NCI-H1048 (cell line): ENCODE data around the gene MUC22.
"Not testable (repeated sequence)": the region's sequence is repeated elsewhere in the genome, so short reads cannot be mapped to it uniquely, and the experiment has no call there.

Experiments used
- DNase-seq: peaks from one replicate; lab custom pipeline; 2025; lab: John Stamatoyannopoulos, UW

Gene MUC22

DNA sequence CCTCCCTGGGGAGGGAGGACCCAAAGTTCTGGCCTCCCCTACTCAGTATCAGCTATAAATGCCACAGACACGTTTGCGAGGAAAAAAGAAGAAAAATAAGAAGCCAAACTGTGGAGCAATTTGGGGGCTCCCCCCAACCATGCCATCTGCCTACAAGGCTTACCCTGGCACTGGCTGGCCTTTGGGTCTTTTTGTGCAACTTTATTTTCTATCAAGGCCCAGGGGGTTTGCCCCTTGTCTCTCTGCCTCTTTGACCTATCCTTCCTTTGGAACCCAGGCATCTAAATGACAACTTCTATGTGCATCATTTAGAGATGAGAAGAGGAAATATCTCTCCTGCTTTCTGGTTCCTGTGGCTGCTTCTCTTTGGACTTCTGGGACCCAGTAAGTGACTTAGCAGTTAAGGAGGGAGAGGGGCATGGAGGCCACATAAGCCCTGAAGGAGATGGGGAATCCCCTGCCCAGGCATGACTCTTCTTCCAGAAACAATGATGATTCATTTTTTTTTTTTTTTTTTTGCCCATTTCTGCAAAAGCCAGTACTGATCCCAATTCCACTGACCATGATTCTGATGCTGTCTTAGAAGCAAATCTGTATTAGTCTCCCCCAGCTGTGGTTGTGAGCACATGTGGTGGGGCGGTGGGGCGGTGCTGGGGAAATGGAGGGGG, at the start of gene MUC22:
MUC22 (plus strand) TSS at position 82 of the 668 bp plus-strand sequence; CDS start at position 315, 233 bp downstream.
- no peak for DNase-seq

DNA sequence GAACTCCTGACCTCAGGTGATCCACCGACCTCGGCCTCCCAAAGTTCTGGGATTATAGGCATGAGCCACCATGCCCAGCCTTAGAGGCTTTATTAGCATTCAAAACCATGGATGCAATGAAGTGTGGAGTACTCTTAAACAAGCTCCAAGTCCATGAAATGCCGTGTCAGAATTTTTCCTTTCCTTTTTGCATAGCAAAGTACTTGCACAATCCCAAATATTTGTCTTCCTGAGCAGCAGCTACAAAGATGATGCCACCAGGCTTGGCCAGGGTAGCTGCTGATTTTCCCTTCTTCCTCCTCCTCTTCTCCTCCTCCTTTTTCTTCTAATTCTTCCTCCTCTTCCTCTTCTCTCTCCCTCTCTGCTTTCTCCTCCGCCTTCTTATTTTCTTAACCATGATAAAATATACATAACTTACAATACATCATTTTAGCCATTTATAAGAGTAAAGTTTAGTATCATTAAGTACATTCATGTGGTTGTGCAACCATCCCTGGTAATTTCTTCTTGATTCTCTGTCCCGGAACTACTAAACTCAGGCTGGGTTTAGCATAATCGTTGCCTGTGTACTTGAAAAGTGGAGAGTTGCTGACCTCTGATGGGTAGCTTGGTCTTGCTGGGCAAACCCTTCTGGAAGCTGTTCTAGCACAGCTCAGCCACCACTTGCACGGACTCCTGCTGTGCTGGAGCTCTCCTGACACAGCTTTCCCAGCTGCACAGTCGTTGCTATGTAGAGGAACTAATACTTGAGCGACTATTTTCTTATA, 49.2 kb upstream of the MUC22 start:
- no peak for DNase-seq

DNA sequence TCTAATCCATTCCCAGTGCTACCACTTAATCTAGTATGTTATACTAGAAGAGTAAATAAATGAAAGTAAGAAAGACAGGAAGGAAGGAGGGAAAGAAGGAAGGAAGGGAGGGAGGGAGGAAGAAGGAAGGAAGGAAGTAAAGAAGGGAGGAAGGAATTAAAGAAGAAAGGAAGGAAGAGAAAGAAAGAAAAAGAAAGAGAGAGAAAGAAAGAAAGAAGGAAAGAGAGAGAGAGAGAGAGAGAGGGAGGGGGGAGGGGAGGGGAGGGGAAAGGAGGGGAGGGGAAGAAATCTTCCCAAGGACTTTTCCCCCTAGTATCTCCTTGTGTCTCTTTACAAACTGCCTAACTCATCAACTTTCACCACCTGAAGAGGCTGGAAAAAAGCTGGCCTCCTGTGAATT, 47.6 kb upstream of the MUC22 start:
- DNase-seq, result no peak

DNA sequence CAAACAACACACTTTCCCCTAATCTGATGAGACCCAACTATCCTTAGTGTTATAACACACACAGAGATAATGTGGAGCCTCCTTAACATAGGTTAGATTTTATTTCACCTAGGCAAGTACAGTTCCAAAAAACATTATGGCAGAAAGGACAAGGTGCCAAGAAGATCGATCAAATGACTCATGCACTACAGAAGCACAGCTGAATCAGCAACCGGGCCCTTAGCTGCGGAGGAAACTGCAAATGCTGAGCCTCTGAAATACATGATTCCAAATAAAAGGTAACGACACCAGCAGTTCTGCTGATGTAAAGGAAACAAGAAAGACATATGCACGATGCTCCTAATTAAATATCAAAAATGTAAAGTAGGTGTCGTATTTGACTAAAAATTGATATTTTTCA, 46.6 kb upstream of the MUC22 start:
- DNase-seq, result no peak

DNA sequence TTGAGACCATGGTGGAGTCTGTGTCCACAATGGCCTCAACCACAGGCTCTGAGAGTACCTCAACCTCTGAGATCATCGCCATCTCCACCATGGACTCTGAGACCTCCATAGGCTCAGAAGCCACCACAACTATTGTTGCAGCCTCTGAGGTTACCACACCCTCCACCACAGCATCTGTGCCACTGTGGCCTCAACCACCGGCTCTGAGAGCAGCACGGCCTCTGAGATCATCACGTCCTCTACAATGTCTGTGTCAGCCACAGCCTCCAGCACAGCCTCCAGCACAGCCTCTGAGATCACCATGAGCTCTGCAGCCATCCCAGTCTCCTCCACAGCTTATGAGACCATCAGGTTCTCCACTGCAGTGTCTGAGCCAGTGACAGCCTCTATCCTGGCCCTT, 46.2 kb upstream of the MUC22 start:
- DNase-seq, result no peak

DNA sequence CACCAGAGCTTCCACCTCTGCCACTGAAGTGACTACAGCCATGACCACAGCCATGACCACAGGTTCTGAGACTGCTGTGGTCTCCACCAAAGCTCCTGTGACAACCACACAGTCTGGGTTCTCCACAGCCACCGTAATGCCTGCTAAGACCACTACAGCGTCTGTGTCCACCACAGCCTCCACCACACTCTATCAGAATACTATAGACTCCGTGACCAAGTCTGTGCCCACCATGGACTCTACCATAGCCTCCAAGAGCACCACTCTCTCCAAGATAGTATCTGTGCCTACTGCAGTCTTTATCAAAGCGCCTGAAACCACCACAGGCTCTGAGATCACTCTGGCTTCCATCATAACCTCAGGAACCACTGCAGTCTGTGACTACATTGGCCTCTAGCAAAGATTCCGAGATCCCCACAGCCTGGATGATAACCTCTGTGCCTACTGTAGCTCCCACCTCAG, 45.1 kb upstream of the MUC22 start:
- no peak for DNase-seq

DNA sequence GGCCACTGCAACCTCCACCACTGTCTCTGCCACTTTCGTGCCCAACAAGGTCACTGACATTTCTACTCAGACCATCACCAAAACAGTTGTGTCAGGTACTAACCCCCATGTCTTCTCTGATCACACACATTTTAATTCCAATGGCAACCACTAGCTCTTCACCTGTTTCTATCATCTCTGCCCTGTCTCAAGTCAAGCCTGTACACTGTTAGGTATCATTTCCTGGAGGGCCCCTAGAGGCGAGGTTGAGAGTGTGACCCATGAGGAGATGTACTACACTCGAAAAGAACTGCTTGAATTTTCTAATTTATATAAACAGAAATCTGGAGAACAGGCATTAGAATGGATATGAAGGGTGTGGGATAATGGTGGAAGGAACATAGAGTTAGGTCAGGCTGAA, 44.1 kb upstream of the MUC22 start:
- no peak for DNase-seq

DNA sequence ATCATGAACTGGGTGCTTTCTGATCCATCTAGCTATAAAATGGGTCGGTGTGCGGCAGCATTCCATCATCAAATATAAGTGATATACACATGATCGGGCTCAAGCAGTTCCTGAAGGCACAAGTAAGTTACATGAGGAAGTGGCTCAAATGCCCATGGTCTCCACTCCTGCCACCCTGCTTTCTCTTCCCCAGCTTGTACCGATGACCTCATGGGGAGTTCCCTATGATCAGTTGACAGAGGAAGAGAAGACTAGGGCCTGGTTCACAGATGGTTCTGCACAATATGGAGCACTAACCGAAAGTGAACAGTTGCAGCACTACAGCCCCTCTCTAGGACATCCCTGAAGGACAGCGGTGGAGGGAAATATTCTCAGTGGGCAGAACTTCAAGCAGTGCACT, 41.1 kb upstream of the MUC22 start:
- DNase-seq, result not testable (repeated sequence)

DNA sequence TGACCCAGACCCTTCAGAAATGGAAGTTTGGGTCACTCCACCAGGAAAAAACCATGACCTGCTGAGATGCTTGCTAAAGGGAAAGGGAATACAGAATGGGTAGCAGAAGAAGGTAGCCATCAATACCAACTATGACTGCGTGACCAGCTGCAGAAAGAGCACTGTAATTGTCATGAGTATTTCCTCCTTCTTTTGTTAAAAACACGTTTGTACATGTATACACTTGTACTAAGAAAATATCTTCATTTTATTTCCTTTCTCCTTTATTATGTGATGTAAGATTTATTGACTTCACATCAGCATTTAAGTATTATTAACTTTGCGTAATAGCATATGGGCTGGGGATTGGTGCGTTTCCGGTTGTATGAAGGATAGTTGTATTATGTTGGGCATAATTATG, 39.3 kb upstream of the MUC22 start:
- no peak for DNase-seq

DNA sequence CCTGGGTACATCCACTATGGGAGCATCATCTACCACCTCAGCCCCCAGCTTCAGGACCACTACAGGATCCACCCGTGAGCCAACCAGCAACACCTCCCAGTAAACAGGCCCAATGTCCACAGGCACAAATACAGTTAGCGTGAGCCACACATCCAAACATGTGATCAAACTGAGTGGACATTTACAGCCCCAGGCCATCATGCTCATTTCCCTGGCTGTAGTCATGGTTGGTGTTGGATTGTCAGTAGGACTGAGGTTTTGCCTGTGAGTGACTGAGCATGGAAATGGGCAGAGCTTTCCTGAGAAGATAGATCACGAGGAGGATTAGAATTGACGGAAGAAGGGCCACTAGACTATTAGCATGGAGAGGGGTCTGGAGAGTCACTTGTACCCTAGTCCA, 37.5 kb upstream of the MUC22 start:
- no peak for DNase-seq

DNA sequence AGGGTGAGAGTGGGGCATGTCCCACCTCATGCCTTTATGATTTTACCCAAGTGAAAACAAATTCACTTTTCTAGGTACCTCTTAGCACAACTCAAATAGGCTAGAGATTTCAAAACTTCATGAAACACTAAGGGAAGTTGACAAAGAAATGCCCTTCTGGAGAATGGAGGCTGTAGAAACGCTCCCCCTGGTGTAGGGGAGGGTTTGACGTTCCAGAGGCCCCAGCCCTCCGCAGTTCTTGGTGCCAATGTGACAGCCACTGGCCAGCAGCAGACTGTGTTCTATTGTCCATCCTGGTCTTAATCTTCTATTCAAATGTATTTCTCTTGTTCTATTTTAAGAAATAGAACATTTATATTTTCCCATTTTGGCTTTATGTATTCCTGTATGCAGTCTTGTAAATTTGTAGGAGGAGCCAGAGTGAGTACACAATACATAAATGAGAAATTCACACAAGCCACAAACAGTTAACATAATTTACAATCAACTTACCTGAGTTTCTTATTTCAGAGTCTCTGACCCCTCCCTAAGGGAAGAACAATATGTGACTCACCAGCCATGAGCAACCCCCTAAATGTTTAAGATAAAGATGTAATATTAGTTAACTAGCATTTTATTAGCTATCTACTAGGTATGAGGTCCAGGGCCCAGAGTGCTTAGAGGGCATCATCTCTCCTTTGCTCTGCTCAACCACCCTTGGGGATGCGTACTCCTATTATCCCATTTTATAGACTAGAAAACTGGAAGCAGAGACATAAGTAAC, 35.6 kb upstream of the MUC22 start:
- DNase-seq, result no peak

DNA sequence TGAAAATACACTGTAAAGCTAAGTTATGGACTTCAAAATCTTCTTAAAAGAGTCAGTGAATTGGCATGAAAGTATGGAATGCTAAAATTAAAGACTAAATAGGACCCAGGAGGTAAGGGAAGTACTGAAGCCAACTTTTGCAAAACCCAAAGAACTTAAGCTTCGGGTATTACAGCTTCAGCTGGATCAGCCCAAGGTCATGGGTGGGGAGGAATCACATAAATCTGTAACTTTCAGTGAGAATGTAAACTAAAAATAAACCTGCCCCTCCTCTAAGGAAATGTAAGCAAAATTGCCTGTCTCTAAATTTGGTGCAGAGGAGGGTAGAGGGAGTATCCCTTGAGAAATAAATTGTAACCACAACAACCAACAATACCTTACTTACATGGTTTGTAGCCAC, 31.1 kb upstream of the MUC22 start:
- DNase-seq, result no peak

DNA sequence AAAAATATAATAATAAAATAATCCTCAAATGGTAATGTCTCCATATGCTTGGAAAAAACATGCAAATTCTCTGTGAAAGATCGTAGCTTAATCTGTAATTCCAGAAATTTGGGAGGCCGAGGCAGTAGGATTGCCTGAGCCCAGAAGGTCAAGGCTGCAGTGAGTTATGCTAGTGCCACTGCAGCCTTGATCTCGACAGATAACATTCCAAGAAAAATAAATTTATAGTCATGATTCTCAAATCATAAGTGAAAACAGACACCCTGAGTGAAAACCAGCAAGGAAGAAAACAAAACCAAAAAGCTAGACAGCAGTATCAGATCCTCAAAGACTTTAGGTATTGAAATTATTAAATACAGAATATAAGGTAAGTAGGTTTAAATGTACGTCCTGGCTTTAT, 30.6 kb upstream of the MUC22 start:
- no peak for DNase-seq

DNA sequence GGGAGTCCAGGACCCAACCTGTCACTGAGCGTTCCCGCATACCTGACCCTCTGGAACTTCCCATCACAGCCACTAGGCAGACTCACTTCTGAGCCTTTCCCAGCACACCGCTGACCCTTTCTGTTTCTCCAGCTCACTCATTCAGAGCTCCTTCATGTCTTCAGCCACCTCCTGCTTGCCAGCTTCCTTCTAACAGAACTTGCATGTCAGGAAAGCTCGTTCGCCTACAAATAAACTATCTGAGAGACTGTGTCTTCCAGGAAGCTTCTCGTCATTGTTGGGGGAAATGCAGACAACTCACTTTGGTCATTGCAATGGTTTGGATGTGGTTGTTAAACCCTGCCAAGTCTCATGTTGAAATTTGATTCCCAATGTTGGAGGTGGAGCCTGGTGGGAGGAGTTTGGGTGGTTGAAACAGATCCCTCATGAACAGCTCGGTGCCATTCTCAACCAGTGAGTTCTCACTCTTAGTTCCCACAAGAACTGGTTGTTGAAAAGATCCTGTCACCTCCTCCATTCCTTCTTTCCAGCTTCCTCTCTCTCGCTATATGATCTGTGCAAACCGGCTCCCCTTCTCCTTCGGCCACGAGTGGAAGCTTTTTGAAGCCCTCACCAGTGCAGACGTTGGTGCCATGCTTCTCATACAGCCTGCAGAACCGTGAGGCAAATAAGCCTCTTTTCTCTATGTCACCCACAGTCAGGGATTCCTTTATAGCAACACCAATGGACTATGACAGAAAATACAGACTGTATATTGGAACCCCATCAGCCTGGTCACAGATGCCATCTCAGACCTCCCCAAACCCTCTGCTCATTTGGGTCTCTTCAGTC, 28.1 kb upstream of the MUC22 start:
- no peak for DNase-seq

DNA sequence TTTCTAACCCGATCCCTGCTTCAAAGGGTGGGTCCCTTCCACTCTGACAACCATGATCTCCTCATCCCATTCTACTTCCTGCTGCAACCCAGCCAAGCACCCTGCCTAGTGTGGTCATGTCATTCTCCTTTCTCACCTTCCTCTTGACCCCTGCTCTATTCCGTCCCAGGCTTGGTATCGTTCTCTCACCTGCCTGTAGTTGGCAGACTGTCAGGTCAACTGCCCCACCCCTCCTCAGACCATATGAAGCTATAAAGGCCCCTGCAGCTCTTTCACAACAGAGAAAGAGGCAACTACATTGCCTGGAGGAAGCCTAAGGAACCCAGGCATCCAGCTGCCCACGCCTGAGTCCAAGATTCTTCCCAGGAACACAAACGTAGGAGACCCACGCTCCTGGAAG, 26.8 kb upstream of the MUC22 start, which contains the start of gene MUC21:
MUC21 (plus strand) TSS at position 280 of the 400 bp plus-strand sequence. CDS start 241 bp downstream, outside the sequence.
- DNase-seq, result no peak

DNA sequence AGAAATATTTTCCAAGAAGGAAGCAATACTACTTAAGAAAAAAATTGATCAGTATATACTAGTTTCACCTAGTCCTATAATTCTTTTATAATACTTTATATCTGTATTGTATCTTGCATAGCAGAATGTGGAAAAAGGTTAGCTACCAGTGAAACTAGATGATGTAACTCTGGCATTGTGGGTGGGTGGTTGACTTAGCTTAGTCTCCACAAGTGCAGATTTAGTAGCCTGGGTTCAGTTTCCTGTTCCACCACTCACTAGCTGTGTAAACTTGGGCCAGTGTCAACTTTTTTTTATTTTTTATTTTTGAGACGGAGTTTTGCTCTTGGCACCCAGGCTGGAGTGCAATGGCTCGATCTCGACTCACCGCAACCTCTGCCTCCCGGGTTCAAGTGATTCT, 24.8 kb upstream of the MUC22 start:
- DNase-seq, result no peak

DNA sequence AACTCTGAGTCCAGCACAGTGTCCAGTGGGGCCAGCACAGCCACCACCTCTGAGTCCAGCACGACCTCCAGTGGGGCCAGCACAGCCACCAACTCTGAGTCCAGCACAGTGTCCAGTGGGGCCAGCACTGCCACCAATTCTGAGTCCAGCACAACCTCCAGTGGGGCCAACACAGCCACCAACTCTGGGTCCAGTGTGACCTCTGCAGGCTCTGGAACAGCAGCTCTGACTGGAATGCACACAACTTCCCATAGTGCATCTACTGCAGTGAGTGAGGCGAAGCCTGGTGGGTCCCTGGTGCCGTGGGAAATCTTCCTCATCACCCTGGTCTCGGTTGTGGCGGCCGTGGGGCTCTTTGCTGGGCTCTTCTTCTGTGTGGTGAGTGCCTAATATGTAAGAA, 23.0 kb upstream of the MUC22 start:
- DNase-seq, result no peak

DNA sequence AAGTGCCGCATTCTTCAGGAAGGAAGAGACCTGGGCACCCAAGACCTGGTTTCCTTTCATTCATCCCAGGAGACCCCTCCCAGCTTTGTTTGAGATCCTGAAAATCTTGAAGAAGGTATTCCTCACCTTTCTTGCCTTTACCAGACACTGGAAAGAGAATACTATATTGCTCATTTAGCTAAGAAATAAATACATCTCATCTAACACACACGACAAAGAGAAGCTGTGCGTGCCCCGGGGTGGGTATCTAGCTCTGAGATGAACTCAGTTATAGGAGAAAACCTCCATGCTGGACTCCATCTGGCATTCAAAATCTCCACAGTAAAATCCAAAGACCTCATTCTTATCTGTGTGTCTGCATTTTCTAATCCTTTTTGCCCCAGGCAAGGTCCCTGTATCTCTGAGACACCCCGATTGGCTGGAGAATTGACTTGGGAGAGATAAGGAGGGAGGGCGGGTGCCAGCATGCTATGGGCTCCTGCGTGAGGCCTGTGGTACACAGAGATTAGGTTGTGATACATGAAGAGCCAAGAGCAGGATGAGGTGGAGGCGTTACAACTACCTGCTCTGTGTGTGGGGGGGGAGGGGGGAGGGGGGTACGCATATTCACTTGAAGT, 22.0 kb upstream of the MUC22 start:
- DNase-seq, result no peak

DNA sequence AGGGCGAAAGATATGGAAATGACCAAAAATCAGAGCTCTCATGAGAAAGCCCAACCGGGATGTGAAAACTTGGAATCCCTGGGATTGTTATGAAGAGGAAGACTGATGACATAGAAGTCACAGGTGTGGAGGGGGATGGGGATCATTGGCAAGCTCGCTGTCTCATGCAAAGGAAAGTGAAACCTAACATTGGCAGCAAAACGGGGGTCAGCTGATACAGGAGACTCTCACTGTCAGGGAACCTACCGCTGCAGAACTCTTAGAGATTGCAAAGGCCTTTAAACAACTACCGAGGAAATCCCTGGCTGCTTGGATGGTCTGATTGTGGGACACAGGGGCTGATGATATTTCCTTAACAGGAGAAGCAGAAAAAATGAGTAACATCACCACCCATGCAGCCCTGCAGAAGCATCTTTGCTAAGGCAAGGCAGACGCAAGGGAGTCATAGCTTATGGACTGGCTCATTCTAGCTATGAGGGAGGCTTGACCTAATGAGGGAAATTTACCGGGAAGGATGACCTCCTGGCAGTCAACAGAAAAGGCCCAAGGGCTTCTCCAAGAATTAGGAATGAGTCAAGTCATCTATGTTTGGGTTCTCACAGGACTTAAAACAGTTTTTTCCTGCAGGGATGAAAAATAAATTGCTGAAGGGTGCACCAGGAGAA, 19.7 kb upstream of the MUC22 start:
- no peak for DNase-seq

DNA sequence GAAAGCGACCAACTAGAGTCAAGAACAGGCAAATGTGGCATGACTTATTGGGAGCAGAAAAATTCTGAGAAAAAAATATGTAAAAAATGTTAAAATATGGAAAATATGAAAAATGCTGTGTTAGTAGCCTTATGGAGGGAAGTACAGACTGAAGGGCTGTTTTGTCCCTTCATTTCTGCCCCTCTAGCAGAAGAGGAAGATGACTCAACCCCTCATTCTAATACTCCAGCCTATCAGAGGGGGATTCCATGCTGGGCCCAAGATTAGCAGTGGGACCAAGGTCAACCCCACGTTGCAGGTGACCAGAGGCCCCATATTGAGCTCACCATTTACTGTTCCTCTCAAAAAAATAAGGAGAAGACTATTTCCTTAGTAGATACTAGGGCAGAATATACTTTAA, 18.4 kb upstream of the MUC22 start:
- DNase-seq, result no peak

DNA sequence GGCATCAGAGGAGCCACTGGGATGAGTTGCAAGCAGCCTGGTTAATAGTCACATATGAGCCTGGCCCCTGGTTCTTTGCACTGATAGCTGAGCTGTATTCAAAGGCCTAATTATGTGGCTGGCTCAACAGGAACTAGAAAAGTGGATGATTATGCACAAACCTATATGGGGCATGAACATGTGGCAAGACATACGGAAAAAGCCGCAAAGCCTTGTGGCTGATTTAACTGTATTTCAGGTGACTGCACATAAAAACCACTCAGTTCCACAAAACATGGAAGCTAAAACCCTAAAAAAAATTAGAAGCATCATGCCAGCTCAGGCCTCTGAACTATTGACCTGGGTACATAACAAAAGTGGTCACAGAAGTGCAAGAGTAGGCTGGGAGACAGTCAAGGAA, 13.0 kb upstream of the MUC22 start:
- DNase-seq, result no peak
